Activated CD4-positive, alpha-beta memory T cell treated with anti-CD3 and anti-CD28 coated beads for 36 hours (primary cell): ENCODE data around the gene RAB11B. TPM values are rescaled to one million over a fixed set of nuclear protein-coding genes. Genes with fewer than 3 reads are reported as not detected.

Source experiments
- microRNA-seq: library from miRNA; unstranded; fragments of <30 nt; microRNA quantifications from one replicate; pipeline ENCODE4 v1.2.0, GENCODE V29; 2022; ENCODE audit warnings: borderline number of aligned reads, borderline microRNAs expressed, borderline replicate concordance
- total RNA-seq, 2 experiments: library from RNA; stranded (reverse); gene quantifications; one replicate each; pipeline ENCODE4 v1.2.3, GENCODE V29; 2021

RAB11B gene
- total RNA-seq, 2 experiments from 2014 or later = 74.2 to 74.9 TPM

Small RNA genes lying within 50 kb of the gene (microRNA-seq; reads per million reads assigned to microRNA genes)
- 2.4 reads per million for gene MIR4999

Other genes with a start within 250 kb of the RAB11B start
- not detected for gene FBN3, start 240.8 kb upstream of the RAB11B start, total RNA-seq
- 10 to 100 TPM; 24.3 to 25.1 TPM for gene CERS4, start 181.0 kb upstream of the RAB11B start, total RNA-seq
- gene CD320, start 82.0 kb upstream of the RAB11B start, total RNA-seq = 10 to 100 TPM; 44.9 to 45.4 TPM
- 10 to 100 TPM; 84.2 to 85.1 TPM for gene NDUFA7, start 69.0 kb upstream of the RAB11B start, total RNA-seq
- gene RPS28, start 68.9 kb upstream of the RAB11B start, total RNA-seq = 1,000 to 10,000 TPM; 2,068 to 2,091 TPM
- 1 to 10 TPM; 2.3 to 2.9 TPM for gene KANK3, start 47.1 kb upstream of the RAB11B start, total RNA-seq
- 1 to 10 TPM; 1.7 to 2.9 TPM for gene ANGPTL4, start 26.2 kb upstream of the RAB11B start, total RNA-seq
- gene MARCHF2, start 22.9 kb downstream of the RAB11B start, total RNA-seq = 10 to 100 TPM; 14.5 to 16.0 TPM
- gene HNRNPM, start 54.6 kb downstream of the RAB11B start, total RNA-seq = 100 to 1,000 TPM; 237 to 238 TPM
- gene PRAM1, start 112.3 kb downstream of the RAB11B start, total RNA-seq = under 1 TPM; 0.73 to 1.00 TPM
- gene ZNF414, start 123.8 kb downstream of the RAB11B start, total RNA-seq = 10 to 100 TPM; 19.7 to 24.6 TPM
- 10 to 100 TPM; 48.7 to 50.1 TPM for gene MYO1F, start 187.1 kb downstream of the RAB11B start, total RNA-seq
- gene ADAMTS10, start 220.4 kb downstream of the RAB11B start, total RNA-seq = 1 to 10 TPM; 3.4 to 3.9 TPM
- not detected for gene NFILZ, start 240.3 kb downstream of the RAB11B start, total RNA-seq